GM12891 (cell line): Measurements from ENCODE around the gene KCNRG.

Experiments used
- DNase-seq: peaks from one replicate; pipeline ENCODE4 v3.0.0; 2011; ENCODE audit warnings: low spot score; ENCODE audit not compliant: insufficient read length
- FAIRE-seq: peaks from 2 replicates; lab custom pipeline; 2011; peaks lifted over from hg19 to GRCh38; lab: Jason Lieb, UNC
- PAX5 ChIP-seq: IDR thresholded peaks from 2 replicates; pipeline ENCODE4 v1.6.1; 2011; ENCODE audit warnings: low read length, moderate library complexity, mild to moderate bottlenecking; ENCODE audit not compliant: insufficient read depth, severe bottlenecking
- POLR2A ChIP-seq: IDR thresholded peaks from 2 replicates; pipeline ENCODE4 v1.6.1; 2011; ENCODE audit warnings: low read depth, low read length, control low read depth
- POLR2AphosphoS5 ChIP-seq: IDR thresholded peaks from 2 replicates; pipeline ENCODE4 v1.6.1; 2011; ENCODE audit warnings: low read depth, low read length, control low read depth
- SPI1 ChIP-seq: IDR thresholded peaks from 2 replicates; pipeline ENCODE4 v1.6.1; 2011; ENCODE audit warnings: low read depth, low read length, control low read depth
- TAF1 ChIP-seq: IDR thresholded peaks from 2 replicates; pipeline ENCODE4 v1.6.1; 2011; ENCODE audit warnings: low read depth, low read length, control low read depth

KCNRG gene

DNA sequence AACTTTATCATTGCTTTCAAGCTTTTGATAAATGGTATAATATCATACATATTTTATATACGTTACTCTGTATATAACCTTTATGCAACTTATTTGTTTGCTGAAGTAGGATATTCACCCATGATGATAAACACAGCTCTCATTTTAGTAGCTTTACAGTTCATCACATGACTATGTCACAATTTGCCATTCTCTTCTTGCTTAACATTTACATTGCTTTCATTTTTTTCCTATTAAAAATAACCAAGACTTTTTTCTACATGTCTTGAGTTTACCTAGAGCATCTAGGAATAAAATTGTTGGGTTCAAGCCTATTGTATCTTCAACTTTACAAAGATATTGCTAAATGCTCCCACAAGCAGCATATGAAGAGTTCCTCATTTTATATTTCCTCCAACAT, 54.0 kb downstream of the KCNRG start:
- FAIRE-seq (no peak), DNase-seq (no peak)
- TF ChIP-seq SPI1 (no peak), POLR2A (no peak), TAF1 (no peak), PAX5 (no peak), POLR2AphosphoS5 (no peak)

DNA sequence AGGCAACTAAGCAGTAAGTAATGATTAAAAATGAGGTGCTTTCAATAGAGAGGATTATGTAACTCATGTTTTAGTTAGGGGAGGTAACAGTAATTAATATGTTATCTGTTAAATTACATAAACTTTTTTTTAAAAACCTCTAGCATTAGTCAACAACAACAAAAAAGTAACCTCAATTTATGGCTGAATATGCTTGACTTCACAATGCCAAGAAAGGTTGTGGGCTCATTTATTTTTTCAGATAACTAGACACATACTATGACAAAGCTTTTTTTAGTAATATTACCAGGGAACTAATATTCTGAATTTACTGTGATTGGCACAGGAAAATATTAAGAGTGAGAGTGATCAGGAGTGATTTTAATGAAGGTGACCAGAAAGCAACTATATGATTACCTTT, 54.9 kb downstream of the KCNRG start:
- no peak for DNase-seq
- no peak for TF ChIP-seq PAX5
- FAIRE-seq = no peak
